Tibial nerve (tissue), 3 donors: ENCODE results near the gene MTCH1.

Experiments used
- CTCF ChIP-seq, 5 experiments: fragments of 200-600 bp in 3 of 5; fragments of 450-650 bp in 2 of 5; sonication (generic) in 3 of 5; IDR thresholded peaks; one replicate each; pipeline ENCODE4 v1.5.1; 2016 to 2019; ENCODE audit warnings: antibody characterized with exemption in 5 of 5, mild to moderate bottlenecking in 3 of 5, moderate library complexity in 2 of 5
- POLR2A ChIP-seq, 2 donors: fragments of 450-650 bp; IDR thresholded peaks; one replicate each; pipeline ENCODE4 v1.6.1; 2017; ENCODE audit warnings: antibody characterized with exemption in 2 of 2, mild to moderate bottlenecking in 2 of 2, moderate library complexity in 2 of 2

GRCh38 chr6:36928547-36928918 is 57.5 kb downstream of the MTCH1 start:
- TF ChIP-seq CTCF (IDR thresholded peaks at IDR 0.05) (no peak), POLR2A (IDR thresholded peaks at IDR 0.05) (no peak)
